ENCODE results near the gene ACMSD.

Gene ACMSD

DNA sequence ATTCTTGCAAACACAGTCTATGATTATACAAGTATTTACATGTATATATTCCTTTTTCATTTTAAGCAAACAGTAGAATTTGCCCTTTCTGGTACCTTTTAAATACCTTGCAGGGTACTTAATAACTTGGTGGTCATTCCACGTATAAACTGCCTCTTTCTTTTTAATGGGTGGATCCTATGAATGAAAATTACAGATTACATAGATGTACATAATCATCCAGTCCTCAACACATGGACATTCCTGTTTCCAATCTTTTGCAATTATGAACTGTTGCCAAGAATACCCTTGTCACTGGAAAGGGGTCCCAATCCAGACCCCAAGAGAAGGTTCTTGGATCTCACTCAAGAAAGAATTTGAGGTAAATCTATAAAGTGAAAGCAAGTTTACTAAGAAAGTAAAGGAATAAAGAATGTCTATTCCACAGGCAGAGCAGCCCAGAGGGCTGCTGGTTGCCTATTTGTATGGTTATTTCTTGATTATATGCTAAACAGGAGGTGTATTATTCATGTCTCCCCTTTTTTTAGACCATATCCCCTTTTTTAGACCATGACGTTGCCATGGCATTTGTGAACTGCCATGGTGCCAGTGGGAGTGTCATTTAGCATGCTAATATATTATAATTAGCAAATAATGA is 72.5 kb downstream of the ACMSD start:
- DNase-seq = no peak

DNA sequence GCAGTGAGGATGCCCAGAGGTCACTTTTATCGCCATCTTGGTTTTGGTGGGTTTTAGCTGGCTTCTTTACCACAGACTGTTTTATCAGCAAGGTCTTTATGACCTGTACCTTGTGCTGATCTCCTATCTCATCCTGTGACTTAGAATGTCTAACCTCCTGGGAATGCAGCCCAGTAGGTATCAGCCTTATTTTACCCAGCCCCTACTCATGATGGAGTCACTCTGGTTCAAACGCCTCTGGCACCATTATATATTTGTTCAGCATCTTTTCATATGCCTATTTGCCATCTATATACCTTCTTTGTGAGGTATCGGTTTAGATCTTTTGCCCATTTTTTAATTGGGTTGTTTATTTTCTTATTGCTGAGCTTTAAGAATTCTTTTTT is 73.0 kb downstream of the ACMSD start:
- no peak for DNase-seq

DNA sequence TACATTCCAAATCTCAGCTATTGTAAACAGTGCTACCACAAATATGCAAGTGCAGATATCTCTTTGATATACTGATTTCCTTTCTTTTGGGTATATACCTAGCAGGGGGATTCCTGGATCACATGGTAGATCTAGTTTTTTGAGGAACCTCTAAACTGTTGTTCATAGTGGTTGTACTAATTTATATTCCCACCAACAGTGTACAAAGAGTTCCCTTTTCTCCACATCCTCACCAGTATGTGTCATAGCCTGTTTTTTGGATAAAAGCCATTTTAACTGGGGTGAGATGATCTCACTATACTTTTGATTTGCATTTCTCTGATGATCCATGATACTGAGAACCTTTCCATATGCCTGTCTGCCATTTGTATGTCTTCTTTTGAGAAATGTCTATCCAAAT is 73.9 kb downstream of the ACMSD start:
- peak; percentile 52 for DNase-seq

DNA sequence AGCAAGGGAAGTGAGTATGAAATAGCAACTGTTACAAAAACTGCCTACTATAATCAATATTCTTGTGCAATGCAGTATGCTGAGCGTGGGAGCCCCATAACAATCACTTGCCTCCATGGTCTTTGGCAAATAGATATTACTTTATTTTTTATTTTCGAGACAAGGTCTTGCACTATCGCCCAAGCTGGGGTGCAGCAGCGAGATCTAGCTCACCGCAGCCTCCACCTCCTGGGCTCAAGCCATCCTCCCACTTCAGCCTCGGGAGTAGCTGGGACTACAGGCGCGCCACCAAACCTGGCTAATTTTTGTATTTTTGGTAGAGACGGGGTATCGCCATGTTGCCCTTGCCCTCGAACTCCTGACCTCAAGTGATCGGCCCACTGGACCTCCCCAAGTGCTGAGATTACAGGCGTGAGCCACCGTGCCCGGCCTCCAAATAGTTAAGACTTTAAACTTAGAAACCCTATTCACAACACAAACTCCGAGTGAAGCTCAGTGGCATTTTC is 79.0 kb downstream of the ACMSD start:
- DNase-seq = no peak

DNA sequence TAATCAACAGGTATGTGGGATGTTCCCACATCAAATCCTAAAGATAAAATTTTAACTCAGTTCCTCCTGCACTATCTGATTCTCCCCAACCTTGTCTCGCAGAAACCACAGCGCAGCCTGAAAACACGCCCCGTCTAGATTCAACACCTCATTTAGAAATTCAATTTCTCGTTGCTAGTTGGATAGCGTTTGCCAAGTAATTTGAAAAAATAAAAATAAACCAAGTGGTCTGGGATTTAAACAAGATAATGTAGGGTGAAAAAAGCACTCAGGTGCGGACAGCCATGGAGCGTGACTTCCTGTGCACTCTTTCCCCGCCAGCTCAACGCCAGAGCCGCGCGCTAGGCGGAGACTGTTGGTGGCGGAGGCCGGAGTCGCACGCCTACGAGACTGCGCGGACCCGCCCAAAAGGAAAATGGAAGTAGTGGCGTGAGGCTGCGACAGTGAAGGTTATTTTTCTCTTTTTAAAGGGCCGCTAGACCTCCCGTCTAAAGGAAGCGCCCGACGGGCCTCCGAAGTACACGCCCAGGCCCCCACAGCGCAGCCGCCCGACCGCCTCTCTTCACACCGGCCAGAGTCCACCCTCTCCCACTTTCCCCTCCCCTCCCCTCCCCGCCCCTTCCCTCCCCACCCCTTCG is 79.6 kb downstream of the ACMSD start:
- no peak for DNase-seq

DNA sequence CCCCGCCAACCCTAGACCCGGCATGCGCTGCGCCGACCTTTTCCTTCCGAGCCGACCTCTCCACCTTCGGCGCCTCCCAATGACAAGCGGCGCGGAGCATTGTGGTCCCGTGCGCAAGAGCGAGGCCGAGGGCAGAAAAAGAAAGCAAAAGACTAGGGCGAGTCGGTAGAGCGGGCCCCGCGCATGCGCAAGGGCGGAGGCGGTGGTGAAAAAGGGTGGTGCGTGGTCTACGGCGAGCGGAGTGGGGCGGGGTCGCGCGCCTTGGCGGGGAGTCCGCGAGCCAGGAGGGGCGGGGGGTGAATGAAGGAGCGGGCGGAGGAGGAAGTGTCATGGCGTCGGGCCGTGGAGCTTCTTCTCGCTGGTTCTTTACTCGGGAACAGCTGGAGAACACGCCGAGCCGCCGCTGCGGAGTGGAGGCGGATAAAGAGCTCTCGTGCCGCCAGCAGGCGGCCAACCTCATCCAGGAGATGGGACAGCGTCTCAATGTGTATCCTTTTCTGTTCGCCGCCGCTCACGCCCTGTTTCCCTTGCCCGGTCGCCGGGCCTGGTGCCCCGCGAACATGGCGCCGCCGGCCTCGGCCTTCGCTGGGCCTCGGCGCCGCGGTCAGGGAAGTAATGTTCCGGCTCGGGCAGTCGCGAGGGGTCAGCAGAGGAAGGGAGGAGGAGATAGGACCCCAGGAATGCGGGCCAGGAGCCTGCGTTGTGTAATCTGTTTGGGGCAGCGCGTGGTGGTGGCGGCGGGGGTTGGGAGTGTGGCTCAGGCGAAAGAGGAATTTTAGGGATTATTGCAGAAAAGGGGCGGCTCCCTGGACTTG is 80.3 kb downstream of the ACMSD start, which contains the start of gene CCNT2:
Gene CCNT2 (plus strand): TSS at position 297 of the 815 bp plus-strand sequence. CDS start 33 bp downstream, at position 330.
- DNase-seq = peak; percentile 99

DNA sequence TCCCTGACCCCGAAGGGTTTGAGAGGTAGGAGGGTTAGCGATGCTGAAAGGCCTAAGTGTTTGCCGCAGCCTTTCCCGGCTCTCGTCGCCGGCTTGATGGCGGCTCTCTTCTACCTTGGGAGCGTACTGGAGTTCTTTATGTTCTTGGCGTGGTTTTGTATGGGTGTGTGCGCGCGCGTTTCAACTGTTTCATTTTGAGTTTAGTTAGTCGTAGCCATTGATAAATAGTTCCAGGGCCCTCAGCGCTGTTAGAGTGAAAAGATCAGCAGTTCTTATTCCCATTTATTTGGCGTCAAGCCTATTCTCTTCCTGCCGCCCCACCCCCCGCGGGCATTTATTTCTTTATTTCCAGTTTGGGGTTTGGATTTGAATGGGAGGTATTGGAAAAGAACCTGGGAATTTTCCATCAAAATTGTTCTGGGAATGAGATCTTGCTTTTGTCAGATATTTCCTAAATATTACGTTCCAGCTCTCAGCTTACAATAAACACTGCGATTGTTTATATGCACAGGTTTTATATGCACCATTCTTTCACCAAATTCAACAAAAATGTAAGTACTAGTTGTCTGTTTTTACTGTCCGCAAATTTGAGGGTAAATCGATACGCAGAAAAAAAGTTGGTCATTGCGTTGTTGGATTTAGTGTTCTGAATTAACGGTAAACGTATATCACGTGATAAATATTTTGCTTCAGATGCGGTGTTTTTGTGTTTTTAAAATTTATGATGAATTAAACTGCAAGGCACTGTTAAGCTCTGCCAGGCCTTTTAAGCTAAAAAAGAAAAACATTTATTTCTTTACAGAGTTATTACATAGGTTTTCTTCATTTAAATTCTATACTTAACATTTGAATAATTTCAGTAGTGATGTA is 81.2 kb downstream of the ACMSD start:
- DNase-seq = peak; percentile 30

DNA sequence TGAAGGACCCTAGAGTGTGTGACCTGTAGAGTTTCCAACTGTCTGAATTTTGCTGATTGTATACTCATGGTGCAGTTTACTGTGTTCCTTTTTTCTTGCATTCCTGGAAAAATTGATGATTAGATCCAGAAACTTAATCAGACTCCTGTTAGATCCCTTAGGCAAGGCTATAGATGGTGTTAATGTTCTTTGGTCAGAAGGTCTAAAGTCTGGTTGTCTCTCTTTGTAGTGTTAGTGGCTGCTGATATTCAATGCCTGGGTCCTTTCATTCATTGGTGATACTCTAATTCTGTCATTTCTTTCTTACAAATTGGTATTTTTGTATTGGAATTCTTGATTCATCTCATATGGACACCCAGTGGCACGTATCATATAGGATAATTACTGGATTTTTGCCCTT is 86.5 kb downstream of the ACMSD start:
- no peak for DNase-seq

DNA sequence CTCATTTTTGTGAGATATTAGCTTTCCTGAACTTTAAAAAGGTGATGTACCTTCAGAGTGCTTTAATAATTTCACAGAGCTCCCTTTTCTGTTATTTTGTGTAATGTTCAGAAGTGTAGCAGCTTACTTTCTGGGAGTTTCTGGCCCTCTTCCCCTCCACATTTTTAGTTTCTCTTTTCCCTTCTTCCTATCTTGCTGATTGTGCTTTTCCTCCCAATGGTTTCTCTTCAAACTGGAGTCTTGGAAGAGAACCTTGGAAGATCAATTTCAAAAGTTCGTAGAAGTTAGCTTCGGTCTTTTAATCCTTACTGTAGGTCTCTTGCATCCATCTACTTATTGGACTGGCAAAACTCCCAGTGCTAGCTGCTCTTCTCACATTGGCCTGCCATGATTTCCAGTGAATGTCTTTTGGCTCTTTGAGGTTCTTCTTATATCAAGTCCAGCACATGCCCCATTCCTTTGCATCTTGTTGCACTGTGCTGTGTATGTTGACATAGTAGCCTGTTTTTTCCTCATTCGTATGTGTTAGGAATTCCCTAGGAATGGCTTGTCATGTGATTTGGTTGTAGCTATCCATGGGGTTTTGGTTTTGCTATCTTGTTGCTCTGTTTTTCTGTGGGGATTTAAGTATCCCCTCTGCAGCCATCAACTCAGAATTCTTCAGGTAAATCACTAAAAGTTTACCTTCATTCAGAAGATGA is 88.0 kb downstream of the ACMSD start:
- peak; percentile 3 for DNase-seq

DNA sequence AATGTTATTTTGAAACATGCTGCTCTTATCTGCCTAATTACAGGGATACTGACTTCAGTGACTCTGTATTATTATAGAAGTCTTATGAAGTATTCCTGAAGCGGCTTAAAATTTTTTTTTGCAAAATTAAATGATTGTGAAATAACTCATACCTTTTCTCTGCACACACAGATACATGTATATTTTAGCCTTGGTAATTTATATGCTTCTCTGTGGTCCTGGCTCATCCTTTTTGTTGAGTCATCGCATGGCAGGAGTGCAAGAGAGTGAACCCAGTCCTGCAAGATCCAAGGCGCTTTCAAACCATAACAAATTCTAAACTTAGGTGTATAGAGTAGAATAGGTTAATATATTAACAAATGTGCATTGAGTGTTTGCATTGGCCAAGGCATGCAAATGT is 88.8 kb downstream of the ACMSD start:
- DNase-seq = peak; percentile 48

DNA sequence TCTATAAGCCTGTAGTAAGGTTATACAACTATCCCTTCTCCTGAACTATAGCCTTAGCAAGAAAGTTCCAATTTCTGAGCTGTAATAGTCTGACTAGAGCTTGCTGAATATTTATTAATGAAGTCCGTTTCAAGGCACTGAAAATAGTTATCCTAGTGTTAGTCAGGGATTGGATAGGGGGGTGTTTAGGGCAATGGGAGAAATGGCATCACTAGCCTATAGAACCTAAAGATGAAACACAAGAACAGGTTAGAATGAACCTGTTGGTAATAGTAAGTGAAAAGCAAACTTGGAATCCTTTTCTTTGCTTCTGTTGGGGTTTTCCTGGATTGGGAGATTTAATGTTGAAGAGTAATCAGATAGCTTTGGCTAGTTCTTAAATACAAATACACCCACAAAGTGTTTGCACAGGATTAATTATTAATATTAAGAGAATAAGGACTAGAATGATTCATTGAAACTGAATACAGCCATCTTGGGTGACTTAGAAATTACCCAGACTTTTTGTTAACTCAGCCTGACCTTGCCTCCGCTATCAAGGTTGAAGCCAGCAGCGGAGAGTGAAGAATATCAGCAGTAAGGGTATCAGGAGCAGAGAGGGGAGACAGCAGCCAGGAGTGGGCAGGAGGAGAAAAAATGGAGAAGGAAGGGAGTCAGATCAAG is 94.6 kb downstream of the ACMSD start:
- no peak for DNase-seq

DNA sequence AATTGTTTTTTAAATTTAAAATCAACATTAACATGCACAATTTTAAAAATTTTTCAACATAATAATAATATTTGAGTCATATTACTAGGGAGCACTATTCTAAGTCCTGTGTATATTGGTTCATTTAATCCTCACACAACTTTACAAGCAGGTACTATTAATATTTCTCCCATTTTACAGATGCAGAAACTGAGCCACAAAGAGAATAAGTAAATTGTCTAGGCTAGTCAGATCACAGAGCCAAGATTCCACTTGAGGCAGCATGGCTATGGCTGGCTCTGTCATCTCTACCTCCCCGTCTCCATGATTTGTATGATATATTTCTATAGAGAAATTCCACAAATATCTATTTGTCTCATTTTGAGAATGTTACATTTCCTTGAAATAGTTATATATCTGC is 95.3 kb downstream of the ACMSD start:
- DNase-seq = no peak

DNA sequence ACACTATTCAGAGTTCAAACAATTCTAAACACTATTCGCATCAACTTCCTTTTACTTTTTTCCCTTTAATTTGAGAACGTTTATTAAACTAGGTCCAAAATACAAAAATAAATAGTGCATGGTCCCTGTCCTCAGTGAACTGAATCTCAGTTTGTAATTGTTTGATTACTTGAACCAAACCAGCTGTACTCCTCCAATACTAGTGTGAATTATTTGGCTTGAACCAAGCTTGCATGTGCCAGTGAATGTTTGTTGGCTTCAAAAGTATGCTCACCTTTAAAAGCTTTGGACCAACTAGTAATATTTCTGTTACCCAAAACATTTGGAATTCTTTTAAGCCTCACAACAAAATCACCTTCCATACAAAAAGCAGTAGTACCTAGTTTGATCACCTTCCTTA is 95.7 kb downstream of the ACMSD start:
- DNase-seq = no peak

DNA sequence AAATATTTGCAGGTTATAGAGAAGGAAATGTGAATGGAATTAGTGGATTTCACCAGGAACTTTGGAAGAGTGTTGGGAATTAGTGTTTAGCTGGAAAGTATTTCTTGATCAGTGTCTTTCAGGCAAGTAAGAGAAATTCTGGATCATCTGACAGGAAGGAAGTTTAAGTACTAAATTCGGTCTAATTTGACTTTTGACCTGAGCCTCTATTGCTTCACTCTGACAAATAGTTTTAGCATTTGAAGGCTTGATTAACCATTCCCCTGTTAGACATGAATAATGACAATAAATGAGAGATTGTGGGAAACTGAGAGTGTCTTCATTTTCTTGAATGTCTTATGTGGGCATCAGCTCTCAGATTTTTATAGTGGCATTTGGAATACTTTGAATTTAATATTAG is 96.2 kb downstream of the ACMSD start:
- no peak for DNase-seq

DNA sequence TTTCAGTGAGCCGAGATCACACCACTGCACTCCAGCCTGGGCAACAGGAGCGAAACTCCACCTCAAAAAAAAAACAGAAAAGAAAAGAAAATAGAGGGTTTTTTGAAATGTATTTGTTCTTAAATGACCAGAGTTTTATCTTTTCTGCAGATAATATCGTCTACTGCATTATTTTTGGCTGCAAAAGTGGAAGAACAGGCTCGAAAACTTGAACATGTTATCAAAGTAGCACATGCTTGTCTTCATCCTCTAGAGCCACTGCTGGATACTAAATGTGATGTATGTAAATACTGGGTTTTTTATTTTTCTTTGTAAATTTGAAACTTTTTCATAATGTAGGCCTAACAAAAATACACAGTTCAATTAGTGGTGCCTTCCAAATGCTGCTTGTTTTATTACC is 98.3 kb downstream of the ACMSD start:
- no peak for DNase-seq

DNA sequence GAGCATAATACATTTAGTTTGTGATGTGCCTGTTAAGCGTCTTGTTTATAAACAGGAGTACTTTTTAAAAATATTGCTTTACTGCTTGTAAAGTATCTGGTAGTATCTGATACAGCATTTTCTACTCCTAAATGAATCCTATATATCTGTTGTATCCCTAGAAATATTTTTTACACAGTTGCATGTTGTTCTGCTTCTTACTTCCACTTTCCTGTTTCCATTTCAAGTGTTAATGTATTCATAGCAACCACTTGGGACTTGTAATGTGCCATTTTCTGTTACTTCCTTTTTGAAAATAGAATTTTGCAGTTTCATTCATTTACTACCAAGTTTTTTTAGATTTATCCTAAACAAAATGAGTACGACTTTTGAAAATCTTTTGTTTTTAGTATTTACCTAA is 105.1 kb downstream of the ACMSD start:
- DNase-seq = no peak

DNA sequence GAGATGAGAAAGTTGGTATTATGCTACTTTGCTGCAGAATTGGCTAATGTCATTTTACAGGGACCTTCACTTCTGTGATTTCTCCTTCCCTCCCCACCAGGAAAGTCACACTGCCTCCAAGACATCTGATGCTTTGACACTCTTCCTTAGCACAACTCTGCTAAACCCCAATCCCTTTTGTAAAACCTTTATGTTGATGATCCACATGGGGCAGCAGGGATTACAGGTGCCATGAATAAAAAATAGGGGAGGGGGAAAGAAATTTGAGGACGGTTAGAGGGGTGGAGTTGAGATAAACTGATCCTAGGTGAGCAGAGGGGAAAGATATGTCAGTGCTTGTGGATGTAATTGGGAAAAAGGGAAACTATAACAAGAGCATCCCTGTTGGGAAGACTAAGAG is 106.6 kb downstream of the ACMSD start:
- DNase-seq = no peak

DNA sequence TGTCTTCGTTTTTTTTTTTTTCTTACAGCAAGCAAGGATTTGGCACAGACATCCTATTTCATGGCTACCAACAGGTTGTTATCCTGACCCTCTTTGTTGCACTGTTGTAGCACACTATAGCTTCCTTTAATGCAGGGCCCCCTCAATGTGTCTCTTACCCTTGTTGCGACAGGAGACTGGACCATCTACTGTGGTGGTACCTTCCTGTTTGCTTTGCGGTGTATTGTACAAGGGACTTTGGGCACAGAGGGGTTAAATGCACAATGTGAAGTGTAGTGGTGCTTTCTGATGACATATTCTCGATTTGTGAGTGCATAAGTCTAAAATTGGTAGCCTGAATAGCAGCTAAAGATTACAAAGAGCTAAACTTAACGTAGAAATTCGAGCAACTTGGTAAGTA is 107.7 kb downstream of the ACMSD start:
- DNase-seq = no peak

DNA sequence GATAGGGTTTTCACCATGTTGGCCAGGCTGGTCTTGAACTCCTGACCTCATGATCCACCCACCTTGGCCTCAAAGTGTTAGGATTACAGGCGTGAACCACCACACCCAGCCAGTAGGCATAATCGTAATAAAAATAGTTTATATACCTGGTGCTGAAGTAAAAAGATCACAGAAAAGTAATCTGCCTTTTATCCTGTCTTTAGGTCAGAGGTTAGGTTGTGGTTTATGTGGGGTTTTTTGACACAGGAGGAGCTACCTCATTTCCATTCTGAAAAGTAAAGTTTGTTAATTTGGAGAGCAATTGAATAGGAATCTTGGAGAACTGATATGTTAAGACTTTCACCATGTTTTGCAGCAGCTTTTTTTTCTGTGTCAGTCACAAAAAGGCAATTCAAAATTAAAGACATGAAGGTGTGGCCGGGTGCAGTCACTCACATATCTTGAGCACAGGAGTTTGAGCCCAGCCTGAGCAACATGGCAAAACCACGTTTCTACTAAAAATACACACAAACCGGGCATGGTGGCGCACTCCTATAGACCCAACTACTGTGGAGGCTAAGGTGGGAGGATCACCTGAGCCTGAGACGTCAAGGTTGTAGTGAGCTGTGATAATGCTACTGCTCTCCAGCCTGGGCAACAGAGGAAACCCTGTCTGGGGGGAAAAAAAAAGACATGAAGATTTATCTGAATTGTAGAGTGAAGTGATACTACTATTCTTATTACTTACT is 111.7 kb downstream of the ACMSD start:
- DNase-seq = no peak

DNA sequence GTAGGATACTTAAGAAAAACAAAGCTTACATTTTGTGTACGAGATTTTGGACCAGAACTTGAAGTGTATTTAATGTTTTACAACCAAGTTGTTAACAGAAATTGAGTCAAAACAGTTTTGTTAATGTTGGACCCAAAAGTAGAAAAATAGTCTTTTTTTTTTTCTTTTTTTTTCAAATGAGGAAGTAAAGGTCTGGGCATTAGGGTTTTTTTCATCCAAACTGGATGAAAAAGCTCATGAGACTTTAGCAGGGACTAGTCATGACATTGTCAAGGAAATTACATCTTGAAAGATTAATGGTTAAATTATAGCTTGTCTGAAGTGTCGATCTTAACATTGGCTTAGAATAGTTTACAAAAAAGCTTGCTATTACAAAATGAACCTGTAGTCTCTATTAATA is 112.5 kb downstream of the ACMSD start:
- DNase-seq = no peak

Measured in fibroblast of skin of right biceps (primary cell).